Fibroblast of skin of left quadriceps (primary cell): Measurements from ENCODE around the gene GLT8D2.
A peak's percentile ranks its signal among the peaks of the same experiment; 100 is the strongest.

Source experiments
- DNase-seq, 2 experiments: peaks; one replicate each; pipeline ENCODE4 v3.0.0-alpha.2; 2013; ENCODE audit warnings: low read depth in 2 of 2

The GLT8D2 gene

DNA sequence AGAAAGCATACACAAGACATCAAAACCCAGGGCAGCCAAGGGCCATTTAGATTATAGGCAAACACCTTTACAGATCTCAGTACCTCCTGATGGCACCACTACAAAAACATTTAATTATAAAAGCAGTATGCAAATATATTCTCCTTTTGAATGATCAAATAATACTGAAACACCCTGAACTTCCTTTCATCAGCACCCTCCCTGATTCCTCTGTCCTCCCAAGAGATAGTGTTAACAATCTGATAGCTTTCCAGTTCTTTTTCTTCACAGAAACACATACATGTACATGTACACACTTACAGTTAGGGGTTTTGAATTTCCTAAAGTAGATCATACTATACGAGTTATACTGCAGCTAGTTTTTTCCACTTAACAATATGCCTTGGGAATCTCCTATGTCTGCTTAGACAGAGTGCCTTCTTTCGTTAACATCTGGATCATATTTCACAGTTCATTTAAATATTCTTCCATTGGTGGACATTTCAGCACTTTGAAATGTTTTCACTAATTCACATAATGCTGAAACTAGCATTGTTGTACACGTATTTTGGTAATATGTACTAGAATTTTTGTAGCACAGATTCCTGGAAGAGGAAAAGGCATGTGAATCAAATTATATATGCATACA, 49.1 kb downstream of the GLT8D2 start:
- no peak for DNase-seq

DNA sequence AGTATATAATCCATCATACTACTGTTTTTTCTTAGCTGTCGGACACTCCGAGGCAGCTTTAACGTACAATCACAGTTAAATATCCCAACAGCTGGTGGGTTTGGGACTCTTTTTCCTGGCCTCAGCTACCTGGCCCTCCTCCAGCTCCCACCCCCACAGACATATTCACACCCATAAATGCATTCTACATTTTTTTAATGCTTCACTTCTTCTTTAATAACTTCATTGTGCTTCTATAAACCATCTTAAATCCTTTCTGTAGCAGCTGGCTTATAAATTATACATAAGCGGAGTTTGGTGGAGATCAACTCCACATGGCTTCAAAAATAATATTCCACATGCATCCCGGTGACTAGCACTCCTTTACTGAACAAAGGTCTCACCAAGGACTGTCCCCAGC, 51.0 kb downstream of the GLT8D2 start:
- no peak for DNase-seq

DNA sequence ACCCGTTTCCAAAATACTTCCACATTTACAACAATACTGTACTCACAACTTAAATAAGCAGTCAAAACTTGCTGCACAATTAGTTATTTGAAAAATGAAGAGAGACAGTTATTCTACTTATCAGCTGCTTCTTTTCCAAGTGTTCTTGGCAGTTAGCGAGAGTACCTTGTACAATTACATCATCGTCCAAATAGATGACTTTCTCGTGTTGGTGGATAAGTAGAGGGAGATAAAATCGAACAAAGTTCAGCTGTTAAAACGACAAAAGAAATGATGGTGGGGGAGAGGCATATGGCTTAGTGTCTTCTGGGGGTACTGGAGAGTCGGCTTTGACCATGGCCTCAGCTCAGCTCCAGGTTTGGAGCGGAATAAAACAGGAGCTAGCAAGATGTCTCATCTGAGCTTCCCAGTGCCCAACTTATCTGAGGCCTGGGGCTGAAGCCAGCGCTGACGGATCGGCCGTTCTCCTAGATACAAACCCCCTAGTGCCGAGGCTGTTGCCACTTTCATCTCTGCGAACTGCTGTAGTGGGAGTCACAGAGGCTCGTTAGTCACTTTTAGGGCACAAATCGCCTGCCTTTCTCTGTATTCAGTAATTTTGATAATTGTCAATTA, 52.6 kb downstream of the GLT8D2 start:
- DNase-seq, result no peak

DNA sequence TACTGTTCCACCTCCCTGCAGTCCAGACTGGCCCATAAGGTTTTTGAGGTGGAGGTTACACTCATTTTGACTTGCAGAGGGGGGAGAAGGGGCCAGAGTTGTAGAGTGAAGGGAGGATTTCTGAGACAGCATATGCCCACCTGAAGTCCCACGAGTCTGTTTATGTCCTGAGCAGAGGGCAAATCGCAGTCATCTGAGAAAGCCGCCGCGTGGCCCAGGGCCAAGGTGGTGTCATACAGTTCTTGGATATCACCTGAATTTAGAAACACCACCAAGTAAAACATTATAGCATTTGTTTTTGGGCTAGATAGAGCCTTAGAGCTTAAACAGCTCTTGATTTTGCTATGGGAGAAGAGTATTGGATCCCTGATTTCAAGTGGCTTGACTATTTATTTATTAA, 53.4 kb downstream of the GLT8D2 start:
- DNase-seq, result no peak

DNA sequence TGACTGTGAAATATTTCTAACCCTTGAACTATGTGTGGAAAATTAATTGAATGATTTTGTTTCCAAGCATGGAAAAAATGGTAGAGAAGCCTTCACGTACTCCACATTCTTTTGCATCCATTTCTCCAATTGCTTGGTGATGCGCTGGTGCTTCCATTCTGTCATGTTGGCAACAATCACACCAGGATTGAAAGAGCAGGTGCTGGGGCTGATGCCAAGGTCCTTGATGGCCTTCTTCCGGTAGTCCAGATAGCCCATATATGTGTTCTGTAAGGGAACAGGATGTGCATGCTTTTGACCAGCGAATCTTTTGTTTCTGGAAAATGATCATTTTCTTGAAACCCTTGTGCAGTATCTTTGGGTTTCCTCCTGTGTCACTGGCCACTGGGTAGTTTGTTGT, 55.8 kb downstream of the GLT8D2 start:
- DNase-seq, result no peak

DNA sequence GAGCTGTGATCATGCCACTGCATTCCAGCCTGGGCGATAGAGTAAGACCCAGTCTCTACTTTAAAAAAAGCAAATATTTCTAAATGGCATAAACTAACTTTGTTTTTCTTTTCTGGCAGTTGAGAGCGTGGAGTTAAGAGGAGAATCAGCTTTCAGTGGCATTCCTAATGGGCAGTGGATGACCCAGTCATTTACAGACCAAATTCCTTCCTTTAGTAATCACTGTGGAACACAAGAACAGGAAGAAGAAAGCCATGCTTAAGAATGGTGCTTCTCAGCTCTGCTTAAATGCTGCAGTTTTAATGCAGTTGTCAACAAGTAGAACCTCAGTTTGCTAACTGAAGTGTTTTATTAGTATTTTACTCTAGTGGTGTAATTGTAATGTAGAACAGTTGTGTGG, 63.2 kb downstream of the GLT8D2 start:
- DNase-seq, result no peak

DNA sequence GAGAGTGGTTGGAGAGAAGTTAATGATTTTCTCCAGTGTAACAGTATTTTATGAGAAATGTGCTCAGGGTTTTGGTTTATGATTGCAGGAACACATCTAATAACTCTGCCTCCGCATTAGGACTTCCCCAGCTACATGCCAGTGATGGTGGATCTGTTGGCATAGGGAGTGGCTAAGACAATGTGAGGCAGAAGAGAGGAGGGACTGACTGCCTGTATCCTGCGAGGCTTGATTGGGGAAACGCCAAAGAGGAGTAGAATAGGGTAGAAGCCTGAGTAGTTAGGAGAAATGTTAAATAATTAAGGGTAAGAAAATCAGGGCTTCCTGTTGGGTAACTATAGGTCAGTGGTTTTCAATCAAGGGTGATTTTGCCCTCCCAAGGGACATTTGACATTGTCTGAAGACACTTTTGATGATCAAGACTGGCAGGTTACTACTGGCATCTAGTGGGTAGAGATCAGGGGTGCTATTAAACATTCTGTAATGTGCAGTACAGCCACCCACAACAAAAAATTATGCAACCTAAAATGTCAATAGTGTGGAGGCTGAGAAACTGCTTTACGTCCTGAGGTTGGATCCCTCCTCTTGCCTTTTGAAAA, 71.5 kb downstream of the GLT8D2 start:
- DNase-seq, result no peak

DNA sequence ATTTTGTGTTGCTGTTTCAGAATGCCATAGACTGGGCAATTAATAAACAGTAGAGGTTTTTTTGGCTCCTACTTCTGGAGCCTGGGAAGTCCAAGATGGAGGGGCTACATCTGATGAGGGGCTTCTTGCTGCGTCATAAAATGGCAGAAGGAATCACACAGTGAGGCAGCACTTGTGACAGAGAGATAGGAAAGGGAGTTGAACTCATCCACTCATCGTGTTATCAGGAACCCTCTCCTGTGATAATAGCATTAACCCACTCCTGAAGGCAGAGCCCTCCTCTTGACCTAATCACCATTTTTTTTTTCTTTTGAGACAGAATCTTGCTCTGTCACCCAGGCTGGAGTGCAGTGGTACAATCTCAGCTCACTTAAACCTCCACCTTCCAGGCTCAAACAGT, 74.6 kb downstream of the GLT8D2 start:
- DNase-seq, result no peak

DNA sequence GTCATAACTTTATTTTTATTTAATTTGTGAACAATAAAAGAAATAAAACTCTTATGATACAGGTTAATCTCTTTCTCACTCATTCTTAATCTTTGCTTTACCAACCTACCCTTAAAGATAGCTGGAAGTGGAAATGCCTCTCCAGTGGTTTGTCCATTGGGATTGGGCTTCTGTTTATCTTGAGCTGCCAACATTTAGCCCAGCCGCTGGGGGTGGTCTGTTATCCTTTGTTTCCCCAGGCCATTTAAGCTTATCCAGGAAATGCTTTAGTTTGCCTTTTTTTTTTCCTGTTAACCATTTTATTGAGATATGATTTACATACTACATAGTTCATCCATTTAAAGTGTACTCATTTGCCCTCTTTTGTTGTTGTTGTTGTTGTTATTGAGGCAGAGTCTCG, 76.1 kb downstream of the GLT8D2 start:
- no peak for DNase-seq

DNA sequence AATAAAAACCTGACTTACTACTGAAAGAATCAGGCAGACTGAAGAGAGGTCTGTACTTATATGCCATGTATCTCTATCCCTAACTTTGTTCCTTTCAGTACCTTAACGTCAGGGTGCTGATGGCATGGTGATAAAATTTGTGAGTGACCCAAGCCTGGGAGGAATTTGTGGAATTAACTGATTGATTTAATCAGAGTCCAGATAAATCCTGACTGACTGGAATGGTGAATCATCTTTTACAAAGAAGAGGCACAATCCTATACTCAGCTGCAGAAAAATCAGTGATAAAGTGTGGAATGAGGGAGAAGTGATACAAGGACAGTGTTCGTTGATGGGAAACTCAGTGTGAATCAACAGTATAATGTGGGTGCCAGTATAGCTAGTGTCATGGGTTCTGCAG, 80.6 kb downstream of the GLT8D2 start:
- peak; percentile 28 to 30 for DNase-seq

DNA sequence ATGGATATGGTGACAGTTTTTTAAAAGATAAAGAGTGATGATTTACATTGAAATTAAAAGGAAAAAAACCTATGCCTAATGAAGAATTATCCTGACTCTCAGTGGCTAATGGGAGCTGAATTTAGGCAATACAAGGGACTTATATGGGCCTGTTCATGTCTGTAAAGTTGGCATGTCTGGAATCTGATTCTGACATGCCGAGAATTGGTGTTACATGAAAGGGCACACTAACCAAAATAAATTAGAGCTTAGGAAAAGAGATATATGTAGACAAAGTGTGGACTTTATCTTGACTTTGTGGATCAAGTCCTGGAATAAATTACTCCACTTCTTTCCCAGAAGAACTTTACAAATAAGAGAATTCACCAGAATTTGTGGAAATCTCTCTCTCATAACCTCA, 83.3 kb downstream of the GLT8D2 start:
- no peak for DNase-seq

DNA sequence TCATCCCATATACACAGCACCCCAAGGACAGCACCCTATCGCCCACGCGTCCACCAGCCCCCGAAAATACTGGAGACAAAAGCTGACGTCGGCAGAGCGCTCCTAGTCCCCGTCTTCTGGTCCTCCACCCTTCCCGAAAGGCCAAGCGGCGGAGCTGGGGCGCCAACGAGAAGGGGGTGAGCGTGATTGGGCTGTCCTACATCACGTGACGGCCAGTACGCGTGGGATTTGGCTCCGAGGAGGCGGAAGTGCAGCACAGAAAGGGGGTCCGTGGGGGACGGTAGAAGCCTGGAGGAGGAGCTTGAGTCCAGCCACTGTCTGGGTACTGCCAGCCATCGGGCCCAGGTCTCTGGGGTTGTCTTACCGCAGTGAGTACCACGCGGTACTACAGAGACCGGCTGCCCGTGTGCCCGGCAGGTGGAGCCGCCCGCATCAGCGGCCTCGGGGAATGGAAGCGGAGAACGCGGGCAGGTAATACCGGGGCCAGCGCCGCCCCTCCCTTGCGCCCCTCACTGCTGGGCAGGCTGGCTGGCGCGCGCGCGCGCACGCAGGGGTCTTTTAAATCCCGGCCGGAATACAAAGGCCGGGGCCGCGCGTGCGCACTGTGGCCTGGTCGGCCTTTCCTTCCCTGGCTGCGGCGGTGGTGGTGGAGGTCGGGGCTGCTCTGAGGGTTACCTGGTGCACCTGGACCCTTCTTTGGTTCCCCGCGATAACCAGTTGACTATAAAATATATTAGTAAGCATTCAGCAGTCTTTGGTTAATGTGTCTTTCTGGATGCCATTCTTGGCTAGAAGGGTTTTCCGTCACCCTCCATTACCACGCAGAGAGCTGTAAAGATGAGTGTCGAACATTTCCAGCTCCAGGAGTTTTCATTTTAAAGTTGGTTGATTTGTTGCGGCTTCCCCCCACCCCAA, 84.1 kb downstream of the GLT8D2 start, which contains the start of gene TDG:
Gene TDG, plus strand, starts transcription at position 283 of the 915 bp plus-strand sequence. Its CDS starts 166 bp downstream, at position 449.
- DNase-seq, result peak; percentile 98

DNA sequence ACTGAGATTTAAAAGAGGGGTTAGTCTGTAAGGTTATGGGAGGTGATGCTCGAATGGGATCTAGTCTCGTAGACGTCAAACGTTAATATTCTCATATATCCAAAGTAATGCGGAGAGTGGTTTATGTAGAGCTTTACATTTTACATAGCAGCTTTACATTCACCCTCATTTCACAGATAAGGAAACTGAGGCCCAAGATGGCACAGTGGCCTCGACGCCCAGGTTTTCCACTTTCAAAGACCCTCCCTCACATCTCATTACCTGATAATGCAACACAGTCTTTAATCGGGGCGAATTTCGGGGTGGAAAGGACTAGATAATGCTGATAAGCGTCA, 84.8 kb downstream of the GLT8D2 start:
- DNase-seq, result no peak

DNA sequence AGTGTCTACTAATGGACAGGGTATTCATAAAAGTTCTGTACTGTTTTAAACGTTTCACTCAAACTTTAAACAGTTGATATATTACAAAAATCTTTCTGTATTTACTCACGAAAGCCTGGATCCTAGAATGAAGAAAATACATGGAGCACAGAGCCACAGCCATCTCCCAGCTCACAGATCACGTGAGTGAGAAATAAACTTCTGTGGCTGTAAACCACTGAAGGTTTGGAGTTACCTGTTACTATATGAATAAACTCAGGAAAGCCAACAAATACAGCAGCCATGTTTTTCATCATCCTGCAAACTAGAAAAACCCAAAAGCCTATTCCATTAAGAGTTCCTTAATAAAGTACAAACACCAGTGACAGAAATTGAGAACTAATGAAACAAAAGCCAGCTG, 85.2 kb downstream of the GLT8D2 start:
- no peak for DNase-seq

DNA sequence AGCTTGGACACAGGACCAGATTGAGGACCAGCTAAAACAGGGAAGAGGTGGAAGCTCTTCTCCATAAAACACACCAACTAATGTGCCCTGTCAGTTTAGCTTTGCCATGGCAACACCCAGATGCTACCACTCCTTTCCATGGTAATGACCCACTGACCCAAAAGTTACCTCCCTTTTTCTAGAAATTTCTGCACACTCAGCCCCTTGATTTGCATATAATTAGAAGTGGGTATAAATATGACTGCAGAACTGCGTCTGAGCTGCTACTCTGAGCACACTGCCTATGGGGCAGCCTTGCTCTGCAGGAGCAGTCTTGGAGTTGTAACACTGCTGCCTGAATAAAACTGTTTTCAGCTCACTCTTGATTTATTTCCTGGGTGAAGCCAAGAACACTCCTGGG, 87.5 kb downstream of the GLT8D2 start:
- DNase-seq, result no peak

DNA sequence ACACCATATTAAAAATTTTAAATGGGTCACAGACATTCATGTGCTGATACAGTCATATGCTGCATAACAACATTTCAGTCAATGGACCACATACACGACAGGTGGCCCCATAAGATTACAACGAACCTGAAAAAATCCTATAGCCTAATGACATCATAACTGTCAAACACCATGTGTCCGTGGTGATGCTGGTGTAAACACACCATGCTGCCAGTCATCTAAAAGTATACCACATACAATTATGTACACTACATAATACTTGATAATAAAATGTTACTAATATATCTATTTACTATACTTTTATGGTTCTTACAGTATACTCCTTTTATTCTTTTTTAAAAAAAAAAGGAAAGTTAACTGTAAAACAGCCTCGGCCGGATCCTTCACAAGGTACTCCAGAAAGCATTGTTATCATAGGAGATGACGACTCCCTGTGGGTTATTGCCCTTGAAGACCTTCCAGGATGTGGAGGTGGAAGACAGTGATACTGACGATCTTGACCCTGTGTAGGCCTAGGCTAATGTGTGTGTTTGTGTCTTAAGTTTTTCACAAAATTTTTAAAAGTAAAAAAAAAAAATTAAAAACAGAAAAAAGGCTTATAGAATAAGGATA, 89.3 kb downstream of the GLT8D2 start:
- no peak for DNase-seq

DNA sequence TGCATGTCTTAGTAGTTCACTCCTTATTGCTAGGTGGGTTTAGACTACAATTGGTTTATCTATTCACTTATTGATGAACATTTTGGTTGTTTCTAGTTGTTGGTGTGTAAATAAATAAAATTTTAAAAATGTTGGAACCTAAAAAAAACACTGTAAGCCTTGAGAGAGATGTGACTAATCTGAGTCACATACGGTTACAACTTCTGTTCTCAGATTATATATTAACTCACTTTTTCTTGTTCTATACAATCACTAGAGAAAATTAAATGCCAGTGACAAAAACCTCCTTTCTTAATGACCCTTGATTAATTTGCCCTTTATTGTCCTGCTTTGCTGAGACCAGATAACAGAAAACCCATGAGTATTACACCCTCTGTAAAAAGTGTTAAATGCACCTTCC, 91.4 kb downstream of the GLT8D2 start:
- no peak for DNase-seq

DNA sequence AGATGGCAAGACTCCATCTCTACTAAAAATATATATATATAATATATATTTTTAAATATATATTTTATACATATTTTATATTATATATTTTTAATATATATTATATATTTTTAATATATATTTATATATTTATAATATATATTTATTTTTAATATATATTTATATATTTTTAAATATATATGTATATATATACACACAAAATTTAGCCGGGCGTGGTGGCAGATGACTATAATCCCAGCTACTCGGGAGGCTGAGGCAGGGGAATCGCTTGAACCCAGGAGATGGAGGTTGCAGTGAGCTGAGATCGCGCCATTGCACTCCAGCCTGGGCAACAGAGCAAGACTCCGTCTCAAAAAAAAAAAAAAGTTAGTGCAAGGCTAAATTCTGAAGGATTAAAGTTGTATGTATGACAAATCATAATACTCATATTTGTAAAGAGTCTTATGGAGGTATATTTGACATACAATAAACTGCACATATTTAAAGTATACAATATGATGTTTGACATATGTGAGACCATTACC, 92.1 kb downstream of the GLT8D2 start:
- no peak for DNase-seq

DNA sequence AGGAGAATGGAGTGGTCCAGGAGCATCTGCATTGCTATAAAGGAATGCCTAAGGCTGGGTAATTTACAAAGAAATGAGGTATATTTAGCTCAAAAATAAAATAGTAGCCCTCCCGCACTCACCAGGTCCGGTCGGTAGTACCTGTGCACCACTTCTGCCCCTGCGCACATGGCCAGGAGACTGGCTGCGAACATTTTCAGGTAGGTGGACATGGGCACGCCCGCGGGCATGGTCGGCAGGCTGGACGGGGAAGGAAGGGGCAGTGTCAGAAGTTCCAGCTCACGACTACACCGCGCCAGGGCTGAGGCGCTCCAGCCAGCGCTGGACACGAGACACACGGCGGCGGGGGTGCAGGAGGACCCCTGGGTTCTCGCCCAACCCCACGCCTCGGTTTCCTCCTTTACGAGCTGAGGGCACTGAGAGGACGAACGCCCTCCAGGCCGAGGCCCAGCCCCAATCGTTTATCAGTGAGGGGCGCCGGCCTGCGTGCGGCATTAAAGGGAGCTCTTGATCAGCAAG, 93.4 kb downstream of the GLT8D2 start:
- no peak for DNase-seq

DNA sequence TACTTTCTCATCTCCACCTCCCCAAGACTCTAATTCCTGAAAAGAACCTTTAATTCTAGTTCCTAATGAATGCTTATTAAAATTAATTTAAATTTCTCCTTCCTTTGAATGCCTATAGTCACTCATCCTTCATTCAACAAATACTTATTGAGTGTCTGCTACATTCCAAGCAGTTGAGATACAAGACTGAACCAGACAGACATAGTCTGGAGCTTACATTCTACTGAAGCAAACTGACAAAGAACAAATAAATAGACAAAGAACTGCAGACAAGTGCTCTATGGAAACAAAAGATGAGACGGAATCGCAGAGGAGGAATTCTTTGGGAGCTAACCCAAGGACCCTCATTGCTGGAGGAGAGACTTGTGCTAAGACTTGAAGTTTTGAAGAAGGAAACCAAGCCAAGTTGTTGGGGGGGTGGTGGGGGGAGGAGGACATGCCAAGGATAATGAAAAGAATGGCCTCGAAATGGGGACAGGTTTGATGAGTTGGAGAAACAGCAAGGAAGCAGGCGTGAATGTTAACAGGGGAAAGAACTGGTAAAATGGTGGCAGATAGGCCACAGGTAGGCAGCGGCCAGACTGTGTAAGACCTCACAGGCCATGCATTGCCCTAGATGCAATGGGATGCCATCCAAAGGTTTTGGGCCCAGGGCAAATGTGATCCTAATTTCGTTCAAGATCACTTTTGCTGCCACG, 94.0 kb downstream of the GLT8D2 start:
- no peak for DNase-seq

DNA sequence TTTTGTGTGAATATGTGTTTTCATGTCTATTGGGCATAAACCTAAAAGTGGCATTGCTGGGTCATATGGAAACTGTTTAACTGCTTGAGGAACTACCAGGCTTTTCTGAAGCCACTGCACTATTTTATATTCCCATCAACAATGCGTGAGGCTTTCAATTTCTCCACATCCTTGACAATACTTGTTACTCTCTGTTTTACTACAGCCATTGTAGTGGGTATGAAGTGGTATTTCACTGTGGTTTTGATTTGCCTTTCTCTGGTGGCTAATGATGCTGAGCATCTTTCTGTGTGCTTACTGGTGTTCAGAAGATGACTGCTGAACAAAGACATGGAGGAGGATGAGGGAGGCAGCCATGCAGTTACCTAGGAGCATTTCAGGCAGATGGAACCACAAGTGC, 97.5 kb downstream of the GLT8D2 start:
- no peak for DNase-seq
